HG03378 (cell line): ENCODE data around the gene GALR1.
"Not testable (repeated sequence)": the region's sequence is repeated elsewhere in the genome, so short reads cannot be mapped to it uniquely, and the experiment has no call there.

Experiments
- ATAC-seq: cut with Tn5 transposase; IDR thresholded peaks from one replicate; pipeline ENCODE4 v1.9.1; 2021; ENCODE audit warnings: mild to moderate bottlenecking, moderate library complexity; ENCODE audit not compliant: unreplicated experiment

Gene GALR1

GRCh38 chr18:77250501-77250925, 865 bp downstream of the GALR1 start:
- no peak for ATAC-seq

GRCh38 chr18:77250926-77251729, 1.5 kb downstream of the GALR1 start:
- no peak for ATAC-seq

GRCh38 chr18:77251730-77252050, 2.0 kb downstream of the GALR1 start:
- ATAC-seq: no peak

- no peak for ATAC-seq
Observed at GRCh38 chr18:77254711-77255405, 5.2 kb downstream of the GALR1 start.

- ATAC-seq: no peak
Observed at GRCh38 chr18:77255426-77256105, 5.9 kb downstream of the GALR1 start.

DNA sequence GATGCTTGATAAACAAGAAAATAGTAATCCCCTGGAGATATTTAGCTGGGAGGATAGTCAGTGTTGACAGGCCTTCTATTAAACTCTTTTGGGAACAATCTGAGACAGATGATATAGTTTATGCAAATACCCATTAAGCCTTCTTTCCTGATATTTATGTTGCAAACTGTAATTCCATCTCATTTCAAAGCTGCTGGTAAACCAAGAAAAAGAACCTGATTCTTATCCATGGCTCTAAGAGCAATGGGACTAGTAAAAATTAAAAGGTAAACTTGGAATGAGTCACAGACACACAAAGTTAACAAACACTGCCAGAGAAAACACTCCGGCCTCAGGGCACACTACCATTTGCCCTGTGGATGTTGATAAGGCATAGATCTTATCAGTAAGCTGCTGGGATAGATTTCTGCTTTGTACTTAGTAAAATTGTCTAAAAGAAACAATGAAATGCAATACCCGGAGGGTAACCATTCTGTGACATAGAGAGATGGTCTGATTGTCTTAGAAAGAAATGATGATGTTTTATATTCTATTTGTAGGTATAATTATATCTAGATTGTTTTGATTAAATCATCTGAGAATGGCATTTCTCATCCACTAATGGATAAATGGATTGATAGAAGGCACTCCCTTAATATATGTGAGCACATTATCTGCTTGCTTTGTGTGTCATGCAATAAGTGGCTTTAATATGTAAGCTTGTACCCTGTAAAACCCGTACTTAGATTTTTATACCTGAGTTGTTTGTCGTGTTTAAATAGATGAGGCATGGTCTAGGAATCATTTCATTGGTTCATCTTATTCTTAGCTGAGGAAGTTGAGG, 13.2 kb downstream of the GALR1 start:
- ATAC-seq: no peak

GRCh38 chr18:77263466-77263763, 13.8 kb downstream of the GALR1 start:
- no peak for ATAC-seq

GRCh38 chr18:77267969-77268368, 18.3 kb downstream of the GALR1 start:
- no peak for ATAC-seq

DNA sequence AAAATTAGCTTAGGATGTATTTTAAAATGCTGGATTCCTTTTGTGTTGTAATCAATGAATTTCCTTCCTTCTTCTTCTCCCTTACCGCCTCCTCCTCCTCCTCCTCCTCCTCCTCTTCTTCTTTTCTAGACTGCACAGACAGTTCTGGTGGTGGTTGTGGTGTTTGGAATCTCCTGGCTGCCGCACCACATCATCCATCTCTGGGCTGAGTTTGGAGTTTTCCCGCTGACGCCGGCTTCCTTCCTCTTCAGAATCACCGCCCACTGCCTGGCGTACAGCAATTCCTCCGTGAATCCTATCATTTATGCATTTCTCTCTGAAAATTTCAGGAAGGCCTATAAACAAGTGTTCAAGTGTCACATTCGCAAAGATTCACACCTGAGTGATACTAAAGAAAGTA, 18.8 kb downstream of the GALR1 start:
- no peak for ATAC-seq

- ATAC-seq: no peak
Observed at GRCh38 chr18:77271576-77272481, 22.2 kb downstream of the GALR1 start.

GRCh38 chr18:77290841-77291240, 41.2 kb downstream of the GALR1 start:
- not testable (repeated sequence) for ATAC-seq

- no peak for ATAC-seq
Observed at GRCh38 chr18:77298172-77298571, 48.5 kb downstream of the GALR1 start.

DNA sequence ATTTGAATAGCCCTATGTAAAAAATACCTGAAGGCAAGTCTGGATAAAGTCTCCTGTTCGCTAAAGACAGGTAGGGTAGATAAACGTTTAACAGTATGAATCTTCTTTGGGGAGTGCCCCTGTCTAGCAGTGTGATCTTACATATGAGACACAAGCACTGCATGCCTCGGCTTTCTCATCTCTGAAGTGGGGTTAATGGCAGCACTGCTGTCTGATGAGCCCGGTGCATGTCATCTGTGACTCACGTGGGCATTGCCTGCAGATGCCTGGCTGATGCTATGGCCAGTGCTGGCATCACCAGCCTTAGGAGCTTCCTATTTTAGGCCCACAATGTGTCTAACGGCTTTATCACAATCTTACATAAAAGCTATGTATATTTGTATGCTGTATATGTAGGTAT, 50.1 kb downstream of the GALR1 start:
- ATAC-seq: no peak

DNA sequence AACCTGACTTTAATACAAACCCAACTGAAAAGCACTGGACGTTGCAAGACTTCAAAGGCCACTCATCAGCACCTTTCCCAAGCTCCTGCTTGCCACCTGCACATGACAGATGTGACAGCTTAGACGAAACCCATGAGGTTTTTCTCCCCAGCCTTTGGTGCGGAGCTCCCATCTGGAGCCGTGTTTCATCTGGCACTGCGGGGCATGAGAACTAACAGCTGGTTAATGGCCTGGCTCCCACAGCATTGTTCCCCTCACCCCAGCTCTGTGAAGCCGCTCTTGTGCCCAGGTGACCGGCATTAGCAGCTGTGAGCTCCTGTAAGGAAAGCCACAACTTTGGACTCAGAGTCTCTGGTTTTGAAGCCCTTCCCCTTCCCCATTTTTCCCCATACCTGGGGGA, 50.9 kb downstream of the GALR1 start:
- ATAC-seq: no peak

DNA sequence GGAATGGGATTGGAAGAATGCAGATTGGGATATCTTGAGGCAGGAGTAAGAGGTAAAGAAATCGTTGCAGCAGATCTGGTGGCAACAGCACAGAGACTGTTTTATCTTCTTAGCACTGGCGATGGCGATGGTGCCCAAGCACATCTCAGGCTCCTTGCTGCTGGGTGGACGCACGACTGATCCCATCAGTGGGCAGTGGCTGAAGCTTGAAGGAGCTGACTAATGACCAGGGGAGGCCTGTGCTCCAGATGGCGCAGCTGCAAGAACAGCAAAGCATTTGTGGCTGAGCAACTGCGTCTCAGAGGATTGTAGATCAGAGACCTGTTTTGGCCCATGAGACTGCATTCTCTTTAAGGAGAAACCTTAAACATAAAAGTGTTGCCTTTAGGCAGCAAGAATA, 54.6 kb downstream of the GALR1 start:
- no peak for ATAC-seq

DNA sequence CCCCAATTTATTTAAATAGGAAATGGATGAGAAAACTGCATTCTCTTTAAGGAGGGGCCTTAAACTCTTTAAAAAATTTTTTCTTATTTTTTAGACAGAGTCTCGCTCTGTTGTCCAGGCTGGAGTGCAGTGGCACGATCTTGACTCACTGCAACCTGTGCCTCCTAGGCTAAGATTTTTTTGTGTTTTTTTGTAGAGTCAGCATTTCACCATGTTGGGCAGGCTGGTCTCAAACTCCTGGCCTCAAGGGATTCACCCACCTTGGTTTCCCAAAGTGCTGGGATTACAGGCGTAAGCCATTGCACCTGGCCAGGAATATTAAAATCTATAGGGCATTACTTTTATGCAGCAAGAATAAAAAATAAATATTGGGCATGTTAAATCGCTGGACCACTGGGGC, 56.0 kb downstream of the GALR1 start:
- no peak for ATAC-seq

DNA sequence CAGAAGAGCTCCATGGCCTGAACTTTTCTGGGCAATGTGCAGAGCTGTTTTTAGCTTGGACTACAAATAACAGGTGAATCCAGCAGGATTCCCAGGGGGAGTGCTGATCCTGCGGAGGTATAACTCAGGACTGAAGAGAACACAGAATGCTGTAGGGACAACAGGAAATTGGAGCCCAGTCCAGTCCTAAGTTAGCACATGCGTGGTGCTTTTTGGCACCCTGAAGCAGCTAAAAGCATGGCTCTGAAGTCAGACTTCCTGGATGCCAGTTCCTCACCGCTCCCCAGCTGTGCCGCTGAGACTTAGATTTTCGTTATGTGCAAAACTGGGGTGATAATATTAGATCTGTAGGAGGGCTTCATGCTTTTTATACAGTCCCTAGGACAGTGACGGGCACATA, 58.6 kb downstream of the GALR1 start:
- ATAC-seq: no peak

- ATAC-seq: no peak
Observed at GRCh38 chr18:77314511-77314910, 64.9 kb downstream of the GALR1 start.

- no peak for ATAC-seq
Observed at GRCh38 chr18:77314952-77315351, 65.3 kb downstream of the GALR1 start.

DNA sequence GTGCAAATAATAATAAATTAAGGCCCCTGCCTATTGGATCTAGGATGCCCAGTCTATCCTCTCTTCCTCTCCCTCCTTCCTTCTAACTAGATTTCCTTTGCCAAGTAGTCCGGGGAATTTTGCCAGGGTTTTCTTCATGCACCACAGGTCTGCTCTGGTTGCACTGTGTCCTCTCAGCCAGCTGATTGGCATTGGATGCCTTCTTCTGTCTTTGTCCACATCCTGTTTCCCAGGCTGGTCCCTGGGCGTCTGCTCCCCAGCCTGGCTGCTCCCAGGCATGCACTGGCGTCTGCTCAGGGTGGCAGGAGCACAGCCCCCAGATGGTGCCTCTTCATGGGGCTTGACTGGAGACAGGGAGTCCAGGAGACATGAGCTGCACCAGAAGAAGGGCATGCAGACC, 66.4 kb downstream of the GALR1 start:
- ATAC-seq: no peak
